Astrocyte (in vitro differentiated cells and primary cell): Measurements from ENCODE around the gene UBP1. TPM values are rescaled to one million over a fixed set of nuclear protein-coding genes. Genes with fewer than 3 reads are reported as not detected.

Experiments
- DNase-seq: peaks from one replicate; pipeline ENCODE4 v3.0.0-alpha.2; 2010; ENCODE audit warnings: low read depth
- FAIRE-seq: peaks from 2 replicates; lab custom pipeline; 2011; peaks lifted over from hg19 to GRCh38; lab: Jason Lieb, UNC
- H2AFZ ChIP-seq: 2 replicates; pipeline ENCODE4 v1.6.0; 2012; ENCODE audit warnings: low read depth, low read length, inconsistent platforms
- H3K27ac ChIP-seq: 2 replicates; pipeline ENCODE4 v1.5.1; 2011; ENCODE audit warnings: low read depth, low read length, inconsistent platforms
- H3K27me3 ChIP-seq: 2 replicates; pipeline ENCODE4 v1.6.0; 2011; ENCODE audit warnings: low read length, inconsistent platforms; ENCODE audit not compliant: insufficient read depth
- H3K36me3 ChIP-seq: 2 replicates; pipeline ENCODE4 v1.5.1; 2011; ENCODE audit warnings: low read length, inconsistent platforms; ENCODE audit not compliant: insufficient read depth
- H3K4me1 ChIP-seq: 2 replicates; pipeline ENCODE4 v1.5.1; 2011; ENCODE audit warnings: low read length, inconsistent platforms; ENCODE audit not compliant: insufficient read depth
- H3K4me2 ChIP-seq: 2 replicates; pipeline ENCODE4 v1.6.0; 2012; ENCODE audit warnings: low read length, inconsistent platforms
- H3K4me3 ChIP-seq: 2 replicates; pipeline ENCODE4 v1.5.1; 2011; ENCODE audit warnings: low read depth, mild to moderate bottlenecking, low read length, inconsistent platforms; ENCODE audit not compliant: insufficient read depth
- H3K79me2 ChIP-seq: 2 replicates; pipeline ENCODE4 v1.6.0; 2012; ENCODE audit warnings: mild to moderate bottlenecking, low read length, inconsistent platforms; ENCODE audit not compliant: insufficient read depth
- H3K9ac ChIP-seq: 2 replicates; pipeline ENCODE4 v1.6.0; 2012; ENCODE audit warnings: mild to moderate bottlenecking, low read length, inconsistent platforms
- H3K9me3 ChIP-seq: 2 replicates; pipeline ENCODE4 v1.5.1; 2012; ENCODE audit warnings: low read depth, mild to moderate bottlenecking, low read length, inconsistent platforms; ENCODE audit not compliant: insufficient read depth
- H4K20me1 ChIP-seq: 2 replicates; pipeline ENCODE4 v1.6.0; 2012; ENCODE audit warnings: low read length, inconsistent platforms; ENCODE audit not compliant: insufficient read depth
- H3K27ac Mint-ChIP-seq: one replicate; pipeline ENCODE4 v1.8.0; 2021; ENCODE audit warnings: mild to moderate bottlenecking, mixed read lengths; ENCODE audit not compliant: unreplicated experiment
- H3K27me3 Mint-ChIP-seq: one replicate; pipeline ENCODE4 v1.8.0; 2021; ENCODE audit warnings: low read depth, mixed read lengths; ENCODE audit not compliant: unreplicated experiment
- H3K36me3 Mint-ChIP-seq: one replicate; pipeline ENCODE4 v1.8.0; 2021; ENCODE audit warnings: low read depth, mixed read lengths; ENCODE audit not compliant: unreplicated experiment
- H3K4me1 Mint-ChIP-seq: one replicate; pipeline ENCODE4 v1.8.0; 2021; ENCODE audit warnings: low read depth, mixed read lengths; ENCODE audit not compliant: unreplicated experiment
- H3K4me3 Mint-ChIP-seq: one replicate; pipeline ENCODE4 v1.8.0; 2021; ENCODE audit warnings: mild to moderate bottlenecking, moderate library complexity, mixed read lengths; ENCODE audit not compliant: unreplicated experiment
- H3K9me3 Mint-ChIP-seq: one replicate; pipeline ENCODE4 v1.8.0; 2021; ENCODE audit warnings: mild to moderate bottlenecking, mixed read lengths; ENCODE audit not compliant: unreplicated experiment
- EZH2 ChIP-seq: IDR thresholded peaks from 2 replicates; pipeline ENCODE4 v1.6.1; 2012; ENCODE audit warnings: mild to moderate bottlenecking, low read length, inconsistent platforms; ENCODE audit not compliant: insufficient read depth
- total RNA-seq: library from RNA; stranded (reverse); gene quantifications from 2 replicates; pipeline ENCODE4 v1.2.1, GENCODE V29; 2021
- TF ChIP-seq, protein P1 (sequence below): IDR thresholded peaks from 2 replicates; pipeline ENCODE4 v1.5.1; 2011; ENCODE audit warnings: low read depth, mild to moderate bottlenecking, inconsistent platforms, low read length, moderate library complexity; ENCODE audit not compliant: insufficient read depth

The UBP1 gene
- total RNA-seq, 1 donor from 2014 or later: 79.3 TPM

GRCh38 chr3:33403756-33404155, 36.4 kb downstream of the UBP1 start:
- no peaks in the 10 kb centered on the region for H3K9me3 Mint-ChIP-seq
- DNase-seq (peak; percentile 50), FAIRE-seq (no peak)
- Histone ChIP-seq H3K4me3 (no peak overlapping the region), H3K79me2 (no peaks in the 10 kb centered on the region), H3K4me2 (no peak overlapping the region), H2AFZ (no peak overlapping the region), H3K4me1 (peaks cover 18% of the 10 kb centered on the region), H3K9ac (no peak overlapping the region), H3K9me3 (no peaks in the 10 kb centered on the region), H3K27me3 (no peaks in the 10 kb centered on the region), H3K36me3 (peaks cover 57% of the 10 kb centered on the region), H3K27ac (peak overlapping the region; percentile 57), H4K20me1 (no peaks in the 10 kb centered on the region)
- peaks cover 11% of the 10 kb centered on the region for H3K36me3 Mint-ChIP-seq
- H3K27ac Mint-ChIP-seq: peak overlapping the region; percentile 47
- no peaks in the 10 kb centered on the region for H3K27me3 Mint-ChIP-seq
- no peak for TF ChIP-seq EZH2
- TF ChIP-seq, protein P1, sequence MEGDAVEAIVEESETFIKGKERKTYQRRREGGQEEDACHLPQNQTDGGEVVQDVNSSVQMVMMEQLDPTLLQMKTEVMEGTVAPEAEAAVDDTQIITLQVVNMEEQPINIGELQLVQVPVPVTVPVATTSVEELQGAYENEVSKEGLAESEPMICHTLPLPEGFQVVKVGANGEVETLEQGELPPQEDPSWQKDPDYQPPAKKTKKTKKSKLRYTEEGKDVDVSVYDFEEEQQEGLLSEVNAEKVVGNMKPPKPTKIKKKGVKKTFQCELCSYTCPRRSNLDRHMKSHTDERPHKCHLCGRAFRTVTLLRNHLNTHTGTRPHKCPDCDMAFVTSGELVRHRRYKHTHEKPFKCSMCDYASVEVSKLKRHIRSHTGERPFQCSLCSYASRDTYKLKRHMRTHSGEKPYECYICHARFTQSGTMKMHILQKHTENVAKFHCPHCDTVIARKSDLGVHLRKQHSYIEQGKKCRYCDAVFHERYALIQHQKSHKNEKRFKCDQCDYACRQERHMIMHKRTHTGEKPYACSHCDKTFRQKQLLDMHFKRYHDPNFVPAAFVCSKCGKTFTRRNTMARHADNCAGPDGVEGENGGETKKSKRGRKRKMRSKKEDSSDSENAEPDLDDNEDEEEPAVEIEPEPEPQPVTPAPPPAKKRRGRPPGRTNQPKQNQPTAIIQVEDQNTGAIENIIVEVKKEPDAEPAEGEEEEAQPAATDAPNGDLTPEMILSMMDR: no peak
- no peak overlapping the region for H3K4me3 Mint-ChIP-seq
- peaks cover 28% of the 10 kb centered on the region for H3K4me1 Mint-ChIP-seq

DNA sequence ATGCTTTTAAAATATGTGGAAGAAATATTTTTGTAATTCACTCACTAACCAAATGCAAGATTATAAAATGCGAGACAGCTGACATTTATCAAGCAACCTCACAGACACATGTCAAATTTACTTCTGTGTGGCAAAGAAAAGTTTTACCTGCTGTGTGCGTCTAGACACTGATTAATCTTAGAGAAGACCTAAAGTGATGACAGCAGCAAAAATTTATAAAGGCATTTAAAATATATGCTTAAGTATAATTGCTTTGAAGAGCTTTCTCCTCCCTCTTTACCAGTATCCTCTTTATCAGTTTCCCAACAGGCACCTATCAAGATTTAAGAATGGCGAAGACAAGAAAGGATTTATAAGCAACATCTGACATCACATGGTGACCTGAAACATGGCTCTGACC, 37.3 kb downstream of the UBP1 start:
- no peaks in the 10 kb centered on the region for H3K9me3 ChIP-seq
- Mint-ChIP-seq H3K4me3 (no peak overlapping the region), H3K27ac (peak overlapping the region; percentile 66), H3K36me3 (peaks cover 15% of the 10 kb centered on the region), H3K27me3 (no peaks in the 10 kb centered on the region), H3K9me3 (no peaks in the 10 kb centered on the region), H3K4me1 (peaks cover 28% of the 10 kb centered on the region)
- H4K20me1 ChIP-seq: no peaks in the 10 kb centered on the region
- FAIRE-seq (no peak), DNase-seq (no peak)
- peak overlapping the region; percentile 57 for H3K27ac ChIP-seq
- TF ChIP-seq, protein P1: no peak
- no peak for TF ChIP-seq EZH2
- peak overlapping the region; percentile 32 for H3K9ac ChIP-seq
- H2AFZ ChIP-seq: no peak overlapping the region
- H3K4me1 ChIP-seq: peaks cover 18% of the 10 kb centered on the region
- no peaks in the 10 kb centered on the region for H3K27me3 ChIP-seq
- no peak overlapping the region for H3K4me3 ChIP-seq
- peaks cover 3% of the 10 kb centered on the region for H3K79me2 ChIP-seq
- H3K36me3 ChIP-seq: peaks cover 57% of the 10 kb centered on the region
- H3K4me2 ChIP-seq: no peak overlapping the region

DNA sequence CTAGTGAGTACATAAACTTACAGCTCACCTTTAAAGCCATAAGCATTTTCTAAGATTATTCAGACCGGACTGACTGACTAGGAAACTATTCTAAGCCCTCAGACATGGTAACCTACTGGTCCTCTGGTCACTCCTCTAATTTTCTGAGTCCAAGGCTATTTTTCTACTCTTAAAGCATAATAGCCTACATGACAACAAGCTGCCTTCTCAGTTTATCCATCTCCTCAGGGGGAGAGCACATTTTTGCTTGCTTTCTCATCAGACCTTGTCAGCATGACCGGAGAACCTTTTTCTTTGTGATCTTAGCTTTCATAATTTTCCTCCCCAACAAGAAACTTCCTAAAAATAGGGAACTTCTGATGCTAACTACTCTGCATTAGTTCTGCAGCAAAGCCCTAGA, 38.4 kb downstream of the UBP1 start:
- no peaks in the 10 kb centered on the region for H3K27me3 Mint-ChIP-seq
- Histone ChIP-seq H3K9ac (no peak overlapping the region), H2AFZ (no peak overlapping the region), H3K4me2 (peak overlapping the region; percentile 56), H4K20me1 (no peaks in the 10 kb centered on the region), H3K4me1 (peaks cover 18% of the 10 kb centered on the region), H3K36me3 (peaks cover 55% of the 10 kb centered on the region), H3K4me3 (no peak overlapping the region), H3K27ac (peak overlapping the region; percentile 57), H3K9me3 (no peaks in the 10 kb centered on the region), H3K27me3 (no peaks in the 10 kb centered on the region), H3K79me2 (peaks cover 3% of the 10 kb centered on the region)
- H3K36me3 Mint-ChIP-seq: peaks cover 13% of the 10 kb centered on the region
- H3K4me3 Mint-ChIP-seq: no peak overlapping the region
- DNase-seq: peak; percentile 58
- peaks cover 28% of the 10 kb centered on the region for H3K4me1 Mint-ChIP-seq
- TF ChIP-seq, protein P1: no peak
- TF ChIP-seq EZH2: no peak
- peak overlapping the region; percentile 83 for H3K27ac Mint-ChIP-seq
- H3K9me3 Mint-ChIP-seq: no peaks in the 10 kb centered on the region
- no peak for FAIRE-seq
